GM19025 (cell line): ENCODE data around the gene COL5A3.

Experiments
- ATAC-seq: cut with Tn5 transposase; IDR thresholded peaks from one replicate; pipeline ENCODE4 v1.9.1; 2021; ENCODE audit warnings: mild to moderate bottlenecking, low read depth, moderate library complexity; ENCODE audit not compliant: unreplicated experiment

COL5A3 gene

GRCh38 chr19:10013316-10013715 lies 3.0 kb upstream of the COL5A3 start, which contains the start of gene RDH8:
Gene RDH8, plus strand, starts transcription at chr19:10013483. Its CDS starts 15 bp downstream, at chr19:10013498.
- ATAC-seq, result no peak

DNA sequence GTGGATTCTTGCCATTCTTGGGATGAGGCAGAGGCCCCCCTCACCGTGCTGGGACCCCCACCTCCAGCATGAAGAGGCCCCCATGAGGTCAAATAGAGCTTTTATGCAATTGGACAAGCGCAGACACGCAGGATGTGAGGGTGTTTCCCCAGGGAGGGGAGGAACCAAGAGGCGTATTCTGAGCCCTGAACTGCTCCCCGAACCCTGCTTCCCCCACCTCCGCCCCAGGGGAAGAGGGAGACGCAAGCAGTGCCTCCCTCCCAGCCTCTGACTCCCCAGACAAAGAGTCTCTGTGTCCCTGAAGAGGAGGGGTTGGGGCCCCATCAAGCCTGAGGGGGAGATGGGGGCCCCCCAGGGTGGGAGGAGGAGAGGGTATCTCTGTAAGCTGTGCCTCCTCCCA lies 1.7 kb upstream of the COL5A3 start:
- ATAC-seq, result no peak

DNA sequence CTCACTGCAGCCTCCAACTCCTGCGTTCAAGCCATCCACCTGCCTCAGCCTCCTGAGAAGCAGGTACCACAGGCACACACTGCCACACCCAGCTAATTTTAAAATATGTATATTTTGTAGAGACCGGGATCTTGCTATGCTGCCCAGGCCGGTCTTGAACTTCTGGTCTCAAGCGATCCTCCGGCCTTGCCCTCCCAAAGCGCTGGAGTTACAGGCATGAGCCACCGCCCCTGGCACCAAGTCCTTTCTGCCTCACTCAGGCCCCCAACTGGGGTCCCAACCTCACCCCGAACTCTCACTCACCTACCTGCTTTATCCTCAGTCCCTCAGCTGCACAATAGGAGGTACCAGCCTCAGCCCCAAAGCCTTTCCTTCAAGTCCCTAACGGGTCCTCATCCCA lies 635 bp upstream of the COL5A3 start:
- ATAC-seq, result no peak

DNA sequence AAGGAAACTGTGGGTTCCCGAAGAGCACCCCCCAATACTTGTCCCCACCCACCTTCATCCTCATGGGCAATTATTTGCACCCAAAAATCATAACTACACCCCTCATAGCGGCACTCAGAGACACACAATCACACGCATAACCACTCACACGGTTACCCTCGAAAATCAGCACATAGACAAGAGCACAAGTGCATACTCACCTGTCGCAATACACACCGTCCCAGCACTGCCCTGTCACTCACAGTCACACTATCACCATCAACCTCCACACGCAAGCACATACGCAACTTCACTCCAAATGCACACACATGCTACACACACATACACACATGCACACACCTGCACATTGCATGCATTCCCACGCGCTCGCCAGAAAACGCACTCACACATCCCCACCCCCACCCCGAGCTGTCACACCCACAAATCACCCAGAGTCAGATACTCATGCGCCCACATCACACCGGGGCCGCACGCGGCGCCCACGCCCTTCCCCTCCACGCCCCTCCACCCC lies 535 bp downstream of the COL5A3 start:
- ATAC-seq, result no peak

GRCh38 chr19:10008184-10008765 lies 2.0 kb downstream of the COL5A3 start:
- no peak for ATAC-seq

- ATAC-seq, result no peak
These were observed 2.7 kb downstream of the COL5A3 start for GRCh38 chr19:10007371-10008183.

DNA sequence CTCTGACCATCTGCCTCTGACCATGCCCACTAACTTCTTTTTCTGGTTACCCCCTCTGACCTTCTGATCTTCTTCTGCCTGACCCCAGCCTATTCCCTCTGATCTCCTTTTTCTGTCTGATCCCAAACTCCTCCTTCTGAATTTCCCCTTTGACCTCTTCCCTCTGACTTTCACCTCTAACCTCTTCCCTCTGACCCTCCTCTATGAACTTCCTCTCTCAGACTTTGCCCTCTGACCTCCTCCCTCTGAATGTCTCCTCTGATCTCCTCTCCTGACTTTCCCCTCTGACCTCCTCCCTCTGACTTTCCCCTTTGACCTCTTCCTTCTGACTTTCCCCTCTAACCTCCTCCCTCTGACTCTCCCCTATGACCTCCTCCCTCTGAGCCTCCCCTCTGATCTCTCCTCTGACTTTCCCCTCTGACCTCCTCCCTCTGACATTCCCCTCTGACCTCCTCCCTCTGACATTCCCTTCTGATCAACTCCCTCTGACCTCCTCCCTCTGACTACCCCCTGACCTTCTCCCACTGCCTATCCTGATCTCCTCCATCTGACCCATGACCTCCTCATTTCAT lies 3.5 kb downstream of the COL5A3 start:
- no peak for ATAC-seq

GRCh38 chr19:10006335-10006708 lies 4.0 kb downstream of the COL5A3 start:
- no peak for ATAC-seq

GRCh38 chr19:10005632-10006334 lies 4.5 kb downstream of the COL5A3 start:
- no peak for ATAC-seq

GRCh38 chr19:10004617-10005016 lies 5.7 kb downstream of the COL5A3 start:
- ATAC-seq, result no peak

DNA sequence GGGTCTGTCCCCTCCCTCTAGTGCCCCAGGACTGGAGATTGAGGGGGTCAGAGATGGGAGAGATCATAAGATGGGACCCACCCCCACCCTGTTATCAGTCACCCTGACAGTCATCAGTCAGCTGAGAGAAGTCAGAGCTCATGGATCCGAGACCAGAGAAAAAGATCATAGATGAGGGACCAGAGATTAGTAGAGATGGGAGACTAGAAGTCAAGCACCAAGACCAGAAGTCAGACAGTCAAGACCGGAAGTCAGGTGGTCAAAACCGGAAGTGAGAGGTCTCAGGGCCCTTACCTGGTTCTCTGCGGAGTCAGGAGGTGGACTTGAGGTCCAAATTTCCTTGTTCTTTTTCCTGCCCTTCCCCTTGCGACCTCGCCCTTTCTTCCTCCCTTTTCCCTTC lies 7.0 kb downstream of the COL5A3 start:
- no peak for ATAC-seq

DNA sequence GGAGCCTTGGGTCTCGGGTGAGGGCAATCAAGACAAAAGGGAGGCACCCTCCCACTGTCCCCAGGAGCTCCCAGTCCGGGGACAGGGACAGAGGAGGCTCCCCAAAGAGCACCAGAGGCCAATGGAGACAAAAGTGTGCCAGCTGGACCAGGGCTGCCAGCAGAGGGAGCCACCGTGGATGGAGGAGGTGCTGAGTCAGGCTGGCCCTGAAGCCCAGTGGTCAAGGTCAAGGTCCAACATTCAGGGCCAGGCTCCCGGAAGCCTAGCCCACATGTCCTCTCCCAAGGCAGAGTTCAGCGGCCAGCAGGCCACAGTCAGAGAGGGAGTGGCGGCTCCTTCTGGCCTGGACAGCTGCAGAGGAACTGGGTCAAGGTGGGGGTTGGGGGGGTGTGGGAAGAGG lies 8.4 kb downstream of the COL5A3 start:
- ATAC-seq, result no peak

- no peak for ATAC-seq
These were observed 10.0 kb downstream of the COL5A3 start for GRCh38 chr19:10000171-10000826.

GRCh38 chr19:9996541-9996940 lies 13.8 kb downstream of the COL5A3 start:
- no peak for ATAC-seq

GRCh38 chr19:9995999-9996398 lies 14.3 kb downstream of the COL5A3 start:
- no peak for ATAC-seq

- ATAC-seq, result no peak
These were observed 15.2 kb downstream of the COL5A3 start for GRCh38 chr19:9995084-9995483.

DNA sequence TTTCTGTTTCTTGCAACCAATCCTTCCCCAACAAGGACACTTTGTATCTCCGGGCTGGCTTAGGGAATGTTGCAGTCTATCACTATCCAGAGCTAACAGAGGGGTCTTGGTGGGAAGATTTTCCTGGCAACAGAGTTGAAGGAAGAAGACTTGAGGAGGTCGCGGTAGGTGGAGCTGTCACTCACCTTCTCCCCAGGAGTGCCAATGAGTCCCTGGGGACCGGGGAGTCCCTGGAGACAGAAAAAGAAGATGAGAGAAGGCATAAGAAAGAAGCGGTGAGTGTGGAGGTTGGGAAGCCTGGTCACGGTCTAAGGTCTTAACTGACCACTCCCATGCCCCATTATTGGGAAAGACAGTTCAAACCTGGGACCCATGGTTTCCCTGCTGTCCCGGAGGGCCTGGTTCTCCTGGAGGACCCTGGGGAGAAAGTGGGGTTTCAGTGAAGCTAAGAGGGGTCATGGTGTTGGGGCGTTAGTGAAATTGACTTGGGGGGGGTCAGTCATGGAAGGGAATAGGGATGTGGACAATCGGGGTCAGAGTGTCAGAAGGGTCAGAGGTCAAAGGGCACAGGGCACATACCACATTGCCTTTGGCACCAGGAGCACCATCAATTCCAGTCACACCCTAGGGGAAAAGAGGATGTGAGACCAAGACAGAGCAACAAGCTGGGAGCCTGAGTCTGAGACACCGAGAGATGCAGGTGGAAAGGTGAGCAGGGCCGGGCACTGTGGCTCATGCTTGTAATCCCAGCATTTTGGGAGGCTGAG lies 18.7 kb downstream of the COL5A3 start:
- ATAC-seq, result no peak

DNA sequence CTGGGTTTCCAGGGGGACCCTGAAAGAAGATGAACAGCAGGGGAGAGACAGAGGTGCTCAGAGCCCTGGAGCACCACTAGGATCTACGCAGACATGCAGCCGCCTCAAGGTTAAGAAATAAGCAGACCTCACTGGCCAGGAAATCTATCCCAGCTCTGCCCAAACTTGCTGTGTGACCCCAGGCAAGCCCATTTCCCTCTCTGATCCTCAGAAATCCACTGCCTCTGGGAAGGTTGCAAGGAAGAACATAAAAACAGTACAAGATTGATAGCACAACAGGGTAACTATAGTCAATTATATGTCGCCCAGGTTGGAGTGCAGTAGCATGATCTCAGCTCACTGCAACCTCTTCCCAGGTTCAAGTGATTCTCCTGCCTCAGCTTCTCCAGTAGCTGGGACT lies 20.8 kb downstream of the COL5A3 start:
- ATAC-seq, result no peak

GRCh38 chr19:9986787-9987281 lies 23.5 kb downstream of the COL5A3 start:
- ATAC-seq, result no peak
